HG03159 (cell line): ENCODE data around the gene FCF1.
"Not testable (repeated sequence)": the region's sequence is repeated elsewhere in the genome, so short reads cannot be mapped to it uniquely, and the experiment has no call there.

Experiments used
- ATAC-seq: cut with Tn5 transposase; IDR thresholded peaks from one replicate; pipeline ENCODE4 v1.9.1; 2021; ENCODE audit warnings: mild to moderate bottlenecking, moderate library complexity; ENCODE audit not compliant: unreplicated experiment

Gene FCF1

DNA sequence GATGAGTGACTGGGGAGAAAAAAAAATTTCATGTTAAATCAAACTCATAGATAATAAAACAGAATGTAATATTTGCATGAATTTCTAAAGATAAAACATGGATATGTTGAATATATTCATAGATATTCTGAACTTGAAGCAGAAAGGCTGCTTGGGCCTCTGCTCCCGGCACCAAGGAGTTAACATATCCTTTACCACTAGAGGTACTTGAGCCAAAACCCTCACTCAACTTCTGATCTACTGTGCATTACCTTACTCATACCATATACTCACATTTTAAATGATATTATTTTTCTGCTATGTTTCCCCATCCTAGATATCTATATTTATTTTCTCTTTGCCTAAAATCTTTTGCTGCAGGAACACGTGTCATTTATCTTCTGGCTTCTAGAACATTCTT, 15.0 kb upstream of the FCF1 start:
- ATAC-seq = no peak

GRCh38 chr14:74698465-74698864, 14.5 kb upstream of the FCF1 start:
- no peak for ATAC-seq

DNA sequence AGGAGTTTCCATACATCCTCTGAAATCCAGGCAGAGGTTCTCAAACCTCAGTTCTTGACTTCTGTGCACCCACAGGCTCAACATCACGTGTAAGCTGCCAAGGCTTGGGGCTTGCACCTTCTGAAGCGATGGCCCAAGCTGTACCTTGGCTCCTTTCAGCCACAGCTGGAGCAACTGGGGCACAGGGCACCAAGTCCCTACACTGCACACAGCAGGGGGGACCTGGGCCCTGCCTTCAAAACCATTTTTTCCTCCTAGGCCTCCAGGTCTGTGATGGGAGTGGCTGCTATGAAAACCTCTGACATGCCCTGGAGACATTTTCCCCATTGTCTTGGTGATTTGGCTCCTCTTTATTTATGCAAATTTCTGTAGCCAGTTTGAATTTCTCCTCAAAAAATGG, 10.7 kb upstream of the FCF1 start:
- no peak for ATAC-seq

- ATAC-seq = no peak
Measured at GRCh38 chr14:74703043-74703442, 9.9 kb upstream of the FCF1 start.

GRCh38 chr14:74704656-74705055, 8.3 kb upstream of the FCF1 start:
- no peak for ATAC-seq

DNA sequence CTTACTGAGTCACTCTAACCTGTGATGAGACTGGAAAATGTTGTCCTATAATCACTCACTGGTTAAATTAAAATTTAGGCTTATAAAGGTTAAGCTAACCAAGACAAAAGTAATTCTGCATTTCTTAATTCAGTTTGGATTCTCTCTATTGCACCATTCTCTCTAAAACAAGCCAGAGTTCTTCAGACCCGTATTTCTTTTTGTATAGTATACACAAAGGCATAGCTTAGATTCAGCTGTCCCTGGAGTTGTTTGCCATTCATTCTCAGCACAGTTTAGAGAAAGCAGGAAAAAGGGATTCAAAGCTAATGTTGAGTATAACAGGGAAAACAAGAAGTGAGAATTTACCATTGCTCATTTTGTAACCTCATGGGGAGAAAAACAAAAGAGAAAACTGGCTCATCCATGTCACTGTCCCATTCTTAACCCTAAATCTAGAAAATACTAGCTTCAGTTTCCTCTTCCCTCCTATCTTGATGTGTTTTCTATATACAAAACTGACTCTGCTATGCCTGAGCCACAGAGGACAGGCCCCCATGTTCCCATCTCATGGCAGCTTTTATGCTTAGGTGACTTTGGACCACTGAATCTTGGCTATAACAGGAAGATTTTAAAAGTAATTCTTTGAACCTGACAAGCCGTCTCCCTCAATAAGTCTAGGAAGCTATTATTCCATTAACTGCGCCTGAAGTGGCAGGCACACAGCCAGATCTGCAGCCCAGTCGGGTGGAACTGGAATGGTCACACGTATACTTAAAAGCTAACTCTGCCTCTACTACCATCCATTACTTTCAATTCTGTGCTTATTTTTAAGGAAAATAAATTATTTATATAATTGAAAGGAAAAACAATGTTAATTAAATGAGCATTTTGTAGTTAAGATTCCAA, 7.1 kb upstream of the FCF1 start:
- ATAC-seq = no peak

- ATAC-seq = no peak
Measured at GRCh38 chr14:74710480-74710879, 2.5 kb upstream of the FCF1 start.

DNA sequence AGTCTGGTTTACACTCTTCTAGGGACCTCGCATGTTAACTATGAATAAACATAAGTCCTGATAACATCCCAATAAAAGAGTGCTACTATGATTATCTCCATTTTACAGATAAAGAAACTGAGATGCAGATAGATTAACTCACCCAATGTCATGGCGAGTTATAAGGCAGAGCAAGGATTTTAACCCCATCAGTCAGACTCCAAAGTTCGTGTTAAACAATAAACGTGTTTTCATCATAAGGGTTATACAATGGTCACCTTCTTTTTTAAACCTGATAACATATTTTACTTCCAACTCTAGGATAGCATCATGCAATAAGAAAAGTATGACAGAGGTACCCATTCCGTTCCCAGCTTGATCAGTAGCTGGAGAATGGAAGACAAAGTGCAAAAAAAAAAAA, 1.3 kb upstream of the FCF1 start:
- no peak for ATAC-seq

DNA sequence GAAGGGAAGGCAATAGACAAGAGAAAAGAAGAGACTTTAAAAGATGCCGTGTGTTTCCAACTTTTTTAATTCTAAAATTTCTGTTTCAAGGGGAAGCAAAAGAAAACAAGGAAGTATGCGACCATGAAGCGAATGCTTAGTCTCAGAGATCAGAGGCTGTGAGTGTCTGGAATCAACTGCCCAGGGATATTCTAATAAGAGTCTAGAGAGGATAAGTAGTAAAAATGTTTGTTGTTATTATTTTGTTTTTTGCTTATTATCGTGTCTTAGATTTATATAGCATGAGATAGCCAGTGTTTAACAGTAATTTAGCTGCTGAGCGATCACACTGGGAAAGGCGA, 421 bp downstream of the FCF1 start:
- no peak for ATAC-seq

GRCh38 chr14:74720526-74720925, 7.6 kb downstream of the FCF1 start:
- no peak for ATAC-seq

DNA sequence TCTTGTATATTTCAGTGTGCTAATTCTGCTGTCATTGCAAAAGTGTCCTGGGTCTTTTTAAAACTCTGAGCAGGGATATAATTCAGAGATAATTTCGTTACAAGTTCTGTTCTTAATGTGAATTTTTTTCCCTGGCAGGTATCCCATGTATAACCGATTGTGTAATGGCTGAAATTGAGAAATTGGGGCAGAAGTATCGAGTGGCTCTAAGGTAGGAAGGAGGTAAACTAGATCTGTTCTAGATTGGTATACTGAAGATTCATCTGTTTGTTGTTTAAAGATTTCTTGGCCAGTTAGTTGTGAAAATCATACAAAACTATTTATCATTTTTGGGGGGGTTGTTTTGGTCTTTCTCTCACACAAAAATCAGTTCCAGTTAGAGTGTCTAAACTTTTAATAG, 10.2 kb downstream of the FCF1 start:
- ATAC-seq = no peak

- no peak for ATAC-seq
Measured at GRCh38 chr14:74732387-74732786, 19.4 kb downstream of the FCF1 start.

- ATAC-seq = no peak
Measured at GRCh38 chr14:74733221-74733620, 20.3 kb downstream of the FCF1 start.

DNA sequence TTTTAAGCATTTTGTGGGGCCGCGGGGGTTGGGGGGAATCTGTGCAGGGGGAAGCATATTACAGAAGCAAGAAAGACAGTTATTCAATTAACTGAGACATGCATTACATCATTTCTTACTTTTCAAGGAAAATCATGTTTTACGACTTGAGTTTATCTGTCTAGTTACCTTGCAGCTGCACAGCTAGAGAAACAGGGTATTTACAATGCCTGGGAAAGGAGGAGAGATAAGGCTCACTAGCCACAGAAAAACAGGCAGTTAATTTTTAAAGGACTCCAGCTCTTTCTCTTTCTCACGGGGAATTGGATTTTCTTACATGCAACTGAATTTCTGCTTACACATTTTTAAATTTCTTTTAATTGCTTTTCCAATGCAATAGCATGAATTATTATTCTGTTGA, 22.2 kb downstream of the FCF1 start:
- ATAC-seq = no peak

GRCh38 chr14:74737753-74738325, 24.9 kb downstream of the FCF1 start:
- no peak for ATAC-seq

DNA sequence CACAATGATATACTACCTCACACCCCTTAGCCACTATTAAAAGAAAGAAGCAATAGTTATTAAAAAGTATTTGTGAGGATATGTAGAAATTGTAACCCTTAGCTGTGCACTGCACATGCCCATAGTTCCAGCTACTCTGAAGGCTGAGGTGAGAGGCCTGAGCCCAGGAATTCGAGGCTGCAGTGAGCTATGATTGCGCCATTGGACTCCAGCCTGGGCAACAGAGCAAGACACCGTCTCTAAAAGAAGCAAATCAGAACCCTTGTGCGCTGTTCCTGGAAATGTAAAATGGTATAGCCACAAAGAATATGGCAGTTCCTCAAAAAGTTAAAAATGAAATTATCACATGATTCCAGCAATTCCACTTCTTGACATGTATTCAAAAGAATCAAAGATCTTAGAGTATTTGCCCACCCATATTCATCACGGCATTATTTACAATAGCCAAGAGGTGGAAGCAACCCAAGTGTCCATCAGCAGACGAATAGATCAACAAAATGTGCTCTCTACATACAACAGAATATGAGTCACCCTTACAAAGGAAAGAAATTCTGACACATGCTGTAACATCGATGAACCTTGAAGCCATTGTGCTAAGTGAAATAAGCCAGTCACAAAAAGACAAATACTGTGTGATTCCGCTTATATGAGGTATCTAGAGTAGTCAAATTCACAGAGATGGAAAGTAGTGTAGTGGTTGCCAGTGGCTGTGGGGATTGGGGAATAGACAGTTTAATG, 26.5 kb downstream of the FCF1 start:
- no peak for ATAC-seq

DNA sequence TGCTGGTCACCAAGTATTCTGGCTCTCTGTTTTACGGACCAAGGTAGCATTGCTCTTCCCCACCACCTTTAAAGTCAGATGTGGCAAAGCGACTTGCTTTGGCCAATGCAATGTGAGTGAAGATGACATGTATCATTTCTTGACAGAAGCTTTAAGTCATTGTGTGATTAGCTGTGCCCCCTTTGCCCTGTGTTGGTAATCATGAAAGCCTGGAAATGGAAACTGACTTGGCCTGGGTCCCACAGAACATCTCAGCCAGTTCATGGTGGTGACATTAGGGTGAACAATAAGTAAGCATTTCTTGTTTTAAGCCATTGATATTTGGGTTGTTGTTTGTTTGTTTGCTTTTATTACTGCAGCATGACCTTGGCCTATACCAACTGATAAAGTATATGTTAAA, 34.3 kb downstream of the FCF1 start:
- no peak for ATAC-seq

GRCh38 chr14:74754157-74754556, 41.2 kb downstream of the FCF1 start:
- ATAC-seq = no peak

DNA sequence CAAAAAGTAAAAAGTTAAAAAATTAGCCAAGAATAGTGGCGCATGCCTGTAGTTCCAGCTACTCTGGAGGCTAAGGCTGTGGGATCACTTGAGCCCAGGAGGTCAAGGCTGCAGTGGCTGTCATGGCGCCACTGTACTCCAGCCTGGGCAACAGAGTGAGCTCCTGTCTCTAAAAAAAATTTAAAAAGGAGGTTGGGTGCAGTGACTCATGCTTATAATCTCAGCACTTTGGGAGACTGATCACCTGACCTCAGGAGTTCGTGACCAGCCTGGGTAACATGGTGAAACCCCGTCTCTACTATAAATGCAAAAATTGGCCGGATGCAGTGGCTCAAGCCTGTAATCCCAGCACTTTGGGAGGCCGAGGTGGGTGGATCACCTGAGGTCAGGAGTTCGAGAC, 42.0 kb downstream of the FCF1 start:
- no peak for ATAC-seq

DNA sequence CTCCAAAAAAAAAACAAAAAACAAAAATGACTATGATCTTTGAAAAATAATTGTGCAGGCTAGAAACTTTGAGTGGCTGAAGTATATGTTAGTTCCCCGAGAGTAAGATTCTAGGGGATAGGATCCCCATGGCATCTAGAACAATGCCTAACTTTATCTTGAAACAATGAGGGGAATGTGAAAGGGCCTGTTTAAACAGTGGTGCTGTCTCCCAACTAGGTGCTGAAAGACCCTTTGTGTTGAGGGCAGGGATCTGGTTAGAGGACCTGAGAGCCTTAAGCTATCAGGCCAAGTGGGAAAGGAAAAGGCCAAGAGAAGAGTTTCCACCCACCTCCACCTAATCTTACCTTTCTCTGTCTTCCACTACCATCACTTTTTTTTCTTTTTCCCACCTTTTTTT, 43.4 kb downstream of the FCF1 start:
- no peak for ATAC-seq

DNA sequence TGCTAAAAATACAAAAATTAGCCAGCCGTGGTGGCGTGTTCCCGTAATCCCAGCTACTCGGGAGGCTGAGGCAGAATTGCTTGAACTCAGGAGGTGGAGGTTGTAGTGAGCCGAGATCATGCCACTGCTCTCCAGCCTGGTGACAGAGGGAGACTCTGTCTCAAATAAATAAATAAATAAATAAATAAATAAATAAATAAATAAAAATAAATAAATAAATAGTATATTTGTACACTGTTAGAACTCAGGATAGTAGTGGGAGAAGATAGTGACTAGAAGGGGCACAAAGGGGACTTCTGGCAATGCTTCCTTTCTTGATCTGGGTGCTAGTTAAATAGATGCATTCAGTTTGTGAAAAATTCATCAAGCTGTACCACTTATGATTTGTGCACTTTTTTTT, 45.6 kb downstream of the FCF1 start:
- ATAC-seq = not testable (repeated sequence)
